Measurements from ENCODE around the gene MFAP5.

DNA sequence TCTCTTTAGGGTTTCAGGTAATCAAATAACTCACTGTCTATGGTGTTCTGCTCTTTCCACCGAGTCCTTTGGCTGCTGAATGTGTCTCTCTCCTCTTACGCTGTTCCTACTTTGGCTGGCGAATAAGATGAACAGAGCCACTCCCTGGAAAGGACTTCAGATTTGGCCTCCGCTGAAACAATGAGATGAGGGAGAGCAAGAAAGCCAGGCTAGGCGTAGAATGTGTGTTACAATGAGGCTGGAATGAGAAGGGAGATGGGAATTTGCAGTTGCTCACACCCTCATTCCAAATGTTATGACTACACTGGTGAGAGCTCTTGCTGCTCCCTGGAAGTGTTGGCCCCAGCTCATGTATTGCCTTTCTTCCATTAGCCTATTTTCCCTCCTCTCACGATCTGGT, at the start of gene MFAP5:
- no peak for TF ChIP-seq CTCF (IDR thresholded peaks at IDR 0.05)
- no peak for TF ChIP-seq HDAC2 (IDR thresholded peaks at IDR 0.05)
- TF ChIP-seq, protein P1, sequence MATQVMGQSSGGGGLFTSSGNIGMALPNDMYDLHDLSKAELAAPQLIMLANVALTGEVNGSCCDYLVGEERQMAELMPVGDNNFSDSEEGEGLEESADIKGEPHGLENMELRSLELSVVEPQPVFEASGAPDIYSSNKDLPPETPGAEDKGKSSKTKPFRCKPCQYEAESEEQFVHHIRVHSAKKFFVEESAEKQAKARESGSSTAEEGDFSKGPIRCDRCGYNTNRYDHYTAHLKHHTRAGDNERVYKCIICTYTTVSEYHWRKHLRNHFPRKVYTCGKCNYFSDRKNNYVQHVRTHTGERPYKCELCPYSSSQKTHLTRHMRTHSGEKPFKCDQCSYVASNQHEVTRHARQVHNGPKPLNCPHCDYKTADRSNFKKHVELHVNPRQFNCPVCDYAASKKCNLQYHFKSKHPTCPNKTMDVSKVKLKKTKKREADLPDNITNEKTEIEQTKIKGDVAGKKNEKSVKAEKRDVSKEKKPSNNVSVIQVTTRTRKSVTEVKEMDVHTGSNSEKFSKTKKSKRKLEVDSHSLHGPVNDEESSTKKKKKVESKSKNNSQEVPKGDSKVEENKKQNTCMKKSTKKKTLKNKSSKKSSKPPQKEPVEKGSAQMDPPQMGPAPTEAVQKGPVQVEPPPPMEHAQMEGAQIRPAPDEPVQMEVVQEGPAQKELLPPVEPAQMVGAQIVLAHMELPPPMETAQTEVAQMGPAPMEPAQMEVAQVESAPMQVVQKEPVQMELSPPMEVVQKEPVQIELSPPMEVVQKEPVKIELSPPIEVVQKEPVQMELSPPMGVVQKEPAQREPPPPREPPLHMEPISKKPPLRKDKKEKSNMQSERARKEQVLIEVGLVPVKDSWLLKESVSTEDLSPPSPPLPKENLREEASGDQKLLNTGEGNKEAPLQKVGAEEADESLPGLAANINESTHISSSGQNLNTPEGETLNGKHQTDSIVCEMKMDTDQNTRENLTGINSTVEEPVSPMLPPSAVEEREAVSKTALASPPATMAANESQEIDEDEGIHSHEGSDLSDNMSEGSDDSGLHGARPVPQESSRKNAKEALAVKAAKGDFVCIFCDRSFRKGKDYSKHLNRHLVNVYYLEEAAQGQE (IDR thresholded peaks at IDR 0.05), result no peak

Data from A549 (cell line).